Measurements from ENCODE around the gene C1QTNF12.

C1QTNF12 gene

DNA sequence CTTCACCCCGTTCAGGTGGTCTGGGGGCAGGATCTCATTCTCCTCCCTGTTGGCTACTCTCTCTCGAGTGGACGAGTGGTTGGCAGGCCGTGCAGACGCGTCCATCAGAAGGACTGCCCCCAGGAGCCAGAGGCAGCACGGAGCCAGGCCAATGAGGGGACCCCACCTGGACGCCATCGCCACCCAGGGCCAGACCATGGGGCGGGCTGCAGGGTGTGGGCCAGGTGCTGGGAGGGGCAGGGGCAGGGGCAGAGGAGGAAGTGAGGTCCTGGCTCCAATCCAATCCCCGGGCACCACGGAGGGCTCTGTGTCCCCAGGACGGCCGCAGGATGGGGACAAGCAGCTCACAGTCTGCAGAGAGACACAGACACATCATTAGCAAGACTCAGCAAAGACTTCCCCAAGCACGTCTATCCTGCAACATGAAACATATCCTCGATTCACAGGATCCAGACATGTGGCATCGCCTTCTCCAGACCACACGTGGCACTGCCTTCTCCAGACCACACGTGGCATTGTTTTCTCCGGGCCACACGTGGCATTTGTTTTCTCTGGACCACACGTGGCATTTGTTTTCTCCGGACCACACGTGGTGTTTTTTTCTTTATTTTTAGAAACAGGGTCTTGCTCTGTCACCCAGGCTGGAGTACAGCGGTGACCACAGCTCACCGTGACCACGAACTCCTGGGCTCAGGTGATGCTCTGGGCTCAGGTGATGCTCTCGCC, 17.8 kb downstream of the C1QTNF12 start:
- TF ChIP-seq, protein P1, sequence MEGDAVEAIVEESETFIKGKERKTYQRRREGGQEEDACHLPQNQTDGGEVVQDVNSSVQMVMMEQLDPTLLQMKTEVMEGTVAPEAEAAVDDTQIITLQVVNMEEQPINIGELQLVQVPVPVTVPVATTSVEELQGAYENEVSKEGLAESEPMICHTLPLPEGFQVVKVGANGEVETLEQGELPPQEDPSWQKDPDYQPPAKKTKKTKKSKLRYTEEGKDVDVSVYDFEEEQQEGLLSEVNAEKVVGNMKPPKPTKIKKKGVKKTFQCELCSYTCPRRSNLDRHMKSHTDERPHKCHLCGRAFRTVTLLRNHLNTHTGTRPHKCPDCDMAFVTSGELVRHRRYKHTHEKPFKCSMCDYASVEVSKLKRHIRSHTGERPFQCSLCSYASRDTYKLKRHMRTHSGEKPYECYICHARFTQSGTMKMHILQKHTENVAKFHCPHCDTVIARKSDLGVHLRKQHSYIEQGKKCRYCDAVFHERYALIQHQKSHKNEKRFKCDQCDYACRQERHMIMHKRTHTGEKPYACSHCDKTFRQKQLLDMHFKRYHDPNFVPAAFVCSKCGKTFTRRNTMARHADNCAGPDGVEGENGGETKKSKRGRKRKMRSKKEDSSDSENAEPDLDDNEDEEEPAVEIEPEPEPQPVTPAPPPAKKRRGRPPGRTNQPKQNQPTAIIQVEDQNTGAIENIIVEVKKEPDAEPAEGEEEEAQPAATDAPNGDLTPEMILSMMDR (IDR thresholded peaks at IDR 0.05; ENCODE audit: low read depth, low read length), result no peak
- DNase-seq (ENCODE audit: extremely low read depth, low read depth), result no peak

DNA sequence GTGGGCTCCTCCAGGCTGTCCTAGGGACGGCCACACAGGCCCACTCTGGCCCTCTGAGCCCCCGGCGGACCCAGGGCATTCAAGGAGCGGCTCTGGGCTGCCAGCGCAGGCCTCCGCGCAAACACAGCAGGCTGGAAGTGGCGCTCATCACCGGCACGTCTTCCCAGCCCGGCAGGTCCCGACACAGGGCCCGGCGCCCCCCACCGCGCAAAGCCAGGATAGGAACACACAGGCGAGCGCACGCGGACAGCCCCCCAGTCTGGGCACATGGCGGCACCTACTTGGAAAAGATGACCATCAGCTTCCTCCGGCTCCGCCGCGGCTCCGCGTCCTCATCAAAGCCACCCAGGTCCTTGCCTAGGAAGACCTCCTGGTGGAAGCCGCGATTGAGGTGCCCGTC, 18.3 kb downstream of the C1QTNF12 start:
- no peak for DNase-seq (ENCODE audit: extremely low read depth, low read depth)
- TF ChIP-seq, protein P1 (IDR thresholded peaks at IDR 0.05; ENCODE audit: low read depth, low read length), result no peak

DNA sequence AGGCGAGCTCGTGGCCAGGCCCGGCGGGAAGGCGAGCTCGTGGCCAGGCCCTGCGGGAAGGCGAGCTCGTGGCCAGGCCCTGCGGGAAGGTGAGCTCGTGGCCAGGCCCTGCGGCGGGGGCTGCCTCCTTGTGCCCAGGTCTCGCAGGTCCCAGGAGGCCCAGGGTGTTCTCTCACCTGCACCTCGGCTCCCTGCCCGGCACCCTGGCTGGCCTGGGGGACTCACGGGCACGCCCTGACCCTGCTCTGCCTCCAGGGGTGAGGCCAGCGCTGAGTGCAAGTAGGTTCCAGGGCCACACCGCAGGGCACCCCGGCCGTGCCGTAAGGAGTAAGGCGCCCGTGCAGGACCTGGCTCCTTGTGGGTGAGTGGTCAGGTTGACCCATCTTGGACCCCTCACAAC, 19.1 kb downstream of the C1QTNF12 start:
- DNase-seq (ENCODE audit: extremely low read depth, low read depth), result no peak
- TF ChIP-seq, protein P1 (IDR thresholded peaks at IDR 0.05; ENCODE audit: low read depth, low read length), result no peak

DNA sequence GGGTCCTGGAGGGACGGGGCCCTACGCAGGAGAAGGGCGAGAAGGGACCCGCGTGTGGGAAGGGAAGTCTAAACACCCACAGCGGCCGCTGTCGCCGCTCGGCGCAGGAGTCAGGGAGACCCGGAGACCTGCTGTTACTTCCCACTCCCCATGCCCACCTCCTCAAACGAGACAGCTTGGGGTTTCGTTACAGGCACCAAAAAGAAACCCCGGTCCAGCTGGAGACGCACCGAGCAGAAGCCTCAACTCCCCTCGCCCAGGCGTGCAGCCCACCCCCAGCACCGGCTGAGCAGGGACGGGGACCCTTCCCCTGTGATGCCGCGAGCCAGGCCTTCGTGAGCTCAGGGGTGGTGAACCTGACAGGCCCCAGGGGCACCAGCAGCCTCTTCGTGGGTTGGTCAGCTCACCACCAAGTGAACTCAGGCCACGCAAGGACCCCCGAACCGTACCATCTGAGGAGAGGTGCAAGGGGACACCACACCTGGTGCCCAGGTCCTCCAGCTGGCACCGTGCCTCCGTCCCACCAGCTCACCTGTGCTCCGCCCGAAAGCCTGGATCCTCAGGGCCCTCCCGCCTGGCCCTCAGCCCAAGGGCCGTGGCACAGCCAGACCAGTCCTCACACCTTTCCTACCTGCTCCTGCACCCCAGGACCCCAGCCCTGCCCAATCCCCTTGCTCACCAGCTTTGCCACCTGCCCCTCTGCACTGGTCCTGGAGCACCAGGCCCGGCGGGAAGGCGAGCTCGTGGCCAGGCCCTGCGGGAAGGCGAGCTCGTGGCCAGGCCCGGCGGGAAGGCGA, 19.8 kb downstream of the C1QTNF12 start:
- TF ChIP-seq, protein P1 (IDR thresholded peaks at IDR 0.05; ENCODE audit: low read depth, low read length), result no peak
- DNase-seq (ENCODE audit: extremely low read depth, low read depth), result no peak

DNA sequence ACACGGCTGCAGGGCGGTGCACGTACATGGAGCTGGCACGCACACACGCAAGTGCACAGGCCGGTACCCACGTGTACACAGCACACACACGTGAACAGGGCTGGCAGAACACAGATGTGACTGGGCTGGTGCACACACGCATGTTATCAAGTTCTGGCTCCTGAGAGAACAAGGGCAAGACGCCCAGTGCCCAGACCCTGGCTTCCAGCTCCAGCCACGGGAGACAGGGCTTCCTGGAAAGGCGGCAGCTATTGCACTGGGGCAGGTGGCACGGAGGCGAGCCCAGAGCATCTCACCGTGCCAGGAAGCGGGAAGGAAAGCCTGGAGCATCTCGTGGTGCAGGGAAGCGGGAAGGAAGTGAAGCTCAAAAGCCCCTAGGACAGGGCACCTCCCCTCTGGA, 20.6 kb downstream of the C1QTNF12 start:
- TF ChIP-seq, protein P1 (IDR thresholded peaks at IDR 0.05; ENCODE audit: low read depth, low read length), result no peak
- no peak for DNase-seq (ENCODE audit: extremely low read depth, low read depth)

DNA sequence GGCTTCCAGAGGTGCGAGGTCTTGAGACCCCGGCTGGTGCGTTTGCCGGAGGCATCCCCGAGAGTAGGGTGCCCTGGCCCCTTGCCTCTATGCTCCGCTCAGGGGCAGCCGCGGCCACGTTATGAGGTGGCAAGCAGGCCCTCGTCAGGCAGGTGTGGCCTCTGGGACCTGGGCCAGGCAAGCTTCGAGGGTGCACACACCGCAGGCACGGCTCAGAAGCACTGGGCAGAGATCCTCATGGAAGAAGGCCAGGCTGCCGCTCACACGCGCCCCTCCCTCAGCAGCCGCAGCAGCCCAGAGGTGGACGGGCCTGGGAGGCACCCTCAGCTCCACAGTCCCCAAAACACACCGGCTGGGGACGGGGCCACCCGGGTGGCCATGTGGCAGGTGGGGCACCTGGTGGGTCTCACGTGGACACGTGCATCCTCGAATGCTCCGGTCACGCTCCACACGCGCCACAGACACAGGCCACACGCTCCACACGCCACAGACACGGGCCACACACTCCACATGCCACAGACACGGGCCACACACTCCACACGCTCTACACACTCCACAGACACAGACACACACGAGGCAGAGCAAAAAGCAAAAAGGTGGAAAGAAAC, 21.2 kb downstream of the C1QTNF12 start:
- TF ChIP-seq, protein P1 (IDR thresholded peaks at IDR 0.05; ENCODE audit: low read depth, low read length), result no peak
- DNase-seq (ENCODE audit: extremely low read depth, low read depth), result no peak

DNA sequence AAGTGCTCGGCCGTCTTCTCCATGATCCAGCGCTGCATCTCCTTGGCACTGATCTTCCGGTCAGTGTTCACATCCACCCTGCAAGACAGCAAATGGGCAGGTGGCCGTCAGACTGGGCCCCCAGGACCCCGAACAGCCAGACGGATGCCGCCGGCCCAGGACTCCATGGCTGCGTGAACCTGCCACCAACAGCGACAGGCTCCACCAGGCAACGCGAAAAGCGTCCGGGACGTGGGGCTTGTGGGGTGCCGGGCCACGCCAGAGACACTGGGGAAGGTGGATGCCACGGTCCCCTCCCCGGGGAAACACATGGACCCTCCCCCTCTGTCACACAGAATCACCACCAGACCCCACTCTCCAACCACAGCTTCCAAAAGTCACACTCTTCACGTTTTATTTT, 22.6 kb downstream of the C1QTNF12 start:
- TF ChIP-seq, protein P1 (IDR thresholded peaks at IDR 0.05; ENCODE audit: low read depth, low read length), result no peak
- no peak for DNase-seq (ENCODE audit: extremely low read depth, low read depth)
